Superior temporal gyrus (tissue), 1 donor: ENCODE measurements around the gene CCDC201.
A peak's percentile ranks its signal among the peaks of the same experiment; 100 is the strongest.

Experiments
- DNase-seq: peaks from one replicate; pipeline ENCODE4 v3.0.0-alpha.2; 2016; ENCODE audit errors: extremely low spot score

The CCDC201 gene

GRCh38 chr7:45893374-45893995, 20.6 kb upstream of the CCDC201 start:
- no peak for DNase-seq

DNA sequence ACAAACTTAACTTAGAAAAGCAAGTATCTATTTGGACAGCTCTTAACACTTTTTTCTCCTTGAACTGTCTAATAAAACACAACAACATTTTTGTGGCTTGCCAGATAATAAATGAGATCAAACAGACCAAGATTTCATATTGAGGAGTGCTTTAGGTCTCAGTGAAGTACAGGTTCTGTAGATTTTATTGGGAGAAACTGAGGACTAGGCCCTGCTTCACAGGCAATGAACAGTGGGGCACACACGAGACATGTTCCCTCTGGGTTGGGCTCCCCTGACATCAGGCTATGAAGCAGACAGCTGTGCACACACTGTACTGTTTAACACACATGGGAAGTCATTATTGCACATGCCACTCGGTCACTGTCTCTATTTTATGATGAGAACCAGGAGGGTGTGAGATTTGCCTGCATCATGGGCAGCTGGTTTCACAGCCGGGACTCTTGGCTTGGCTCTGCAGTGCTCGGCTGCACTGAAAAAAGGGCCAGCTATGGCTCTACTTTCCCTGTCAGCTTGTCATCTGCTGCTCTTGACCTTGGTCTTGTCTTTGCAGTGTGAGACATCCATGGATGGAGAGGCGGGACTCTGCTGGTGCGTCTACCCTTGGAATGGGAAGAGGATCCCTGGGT, 19.6 kb upstream of the CCDC201 start:
- no peak for DNase-seq

- DNase-seq = no peak
Observed at GRCh38 chr7:45891462-45892402, 18.9 kb upstream of the CCDC201 start.

GRCh38 chr7:45890902-45891461, 18.1 kb upstream of the CCDC201 start:
- peak; percentile 87 for DNase-seq

- no peak for DNase-seq
Observed at GRCh38 chr7:45890125-45890901, 17.4 kb upstream of the CCDC201 start.

GRCh38 chr7:45889367-45890067, 16.6 kb upstream of the CCDC201 start:
- no peak for DNase-seq

- DNase-seq = no peak
Observed at GRCh38 chr7:45888993-45889366, 16.1 kb upstream of the CCDC201 start.

DNA sequence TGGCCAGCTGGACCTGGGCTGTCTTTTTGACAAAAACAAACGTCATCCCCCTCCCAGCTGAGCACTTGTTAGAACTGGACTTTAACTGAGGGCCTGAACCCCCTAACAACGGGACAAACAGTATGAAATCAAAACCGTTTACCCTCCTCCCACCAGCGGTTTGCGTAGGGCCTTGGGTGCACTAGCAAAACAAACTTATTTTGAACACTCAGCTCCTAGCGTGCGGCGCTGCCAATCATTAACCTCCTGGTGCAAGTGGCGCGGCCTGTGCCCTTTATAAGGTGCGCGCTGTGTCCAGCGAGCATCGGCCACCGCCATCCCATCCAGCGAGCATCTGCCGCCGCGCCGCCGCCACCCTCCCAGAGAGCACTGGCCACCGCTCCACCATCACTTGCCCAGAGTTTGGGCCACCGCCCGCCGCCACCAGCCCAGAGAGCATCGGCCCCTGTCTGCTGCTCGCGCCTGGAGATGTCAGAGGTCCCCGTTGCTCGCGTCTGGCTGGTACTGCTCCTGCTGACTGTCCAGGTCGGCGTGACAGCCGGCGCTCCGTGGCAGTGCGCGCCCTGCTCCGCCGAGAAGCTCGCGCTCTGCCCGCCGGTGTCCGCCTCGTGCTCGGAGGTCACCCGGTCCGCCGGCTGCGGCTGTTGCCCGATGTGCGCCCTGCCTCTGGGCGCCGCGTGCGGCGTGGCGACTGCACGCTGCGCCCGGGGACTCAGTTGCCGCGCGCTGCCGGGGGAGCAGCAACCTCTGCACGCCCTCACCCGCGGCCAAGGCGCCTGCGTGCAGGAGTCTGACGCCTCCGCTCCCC, 15.5 kb upstream of the CCDC201 start, which contains the start of gene IGFBP1:
IGFBP1 (plus strand) TSS at position 304 of the 808 bp plus-strand sequence; CDS start at position 469, 165 bp downstream.
- no peak for DNase-seq

DNA sequence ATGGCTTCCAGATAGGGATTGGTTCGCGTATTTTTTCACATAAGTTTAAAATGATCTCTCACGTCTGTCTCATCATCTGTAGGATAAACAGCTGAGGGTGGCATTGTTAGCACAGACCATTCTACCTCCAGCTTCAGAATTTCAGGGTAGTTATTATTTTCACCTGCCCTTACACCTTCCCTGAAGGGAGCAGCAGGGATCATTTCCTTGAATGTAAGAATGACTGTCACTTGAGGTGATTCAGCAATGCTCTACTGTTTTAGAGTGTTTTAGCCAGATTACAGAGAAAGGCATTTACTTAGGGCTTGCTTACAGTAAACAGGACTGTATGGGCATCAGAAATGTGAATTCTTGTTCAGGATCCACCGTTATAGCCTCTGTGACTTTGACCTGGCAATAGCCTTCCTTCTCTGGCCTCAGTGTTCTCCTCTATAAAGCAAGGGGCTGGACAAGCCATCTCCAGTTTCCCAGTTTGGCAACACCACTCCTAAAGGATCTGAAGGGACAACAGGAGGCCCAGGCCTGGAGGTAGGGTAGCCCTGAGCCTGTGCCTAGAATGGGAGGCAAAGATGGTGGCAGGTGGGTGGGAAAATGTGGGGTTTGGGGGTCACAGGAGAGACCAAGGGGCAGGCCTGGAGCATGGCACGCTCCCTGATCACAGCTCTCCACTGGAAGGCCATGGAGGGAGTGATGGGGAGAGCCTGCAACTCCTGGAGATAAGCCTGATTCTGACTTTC, 14.2 kb upstream of the CCDC201 start:
- no peak for DNase-seq

- no peak for DNase-seq
Observed at GRCh38 chr7:45885264-45885882, 12.5 kb upstream of the CCDC201 start.

GRCh38 chr7:45884136-45884535, 11.3 kb upstream of the CCDC201 start:
- no peak for DNase-seq

- DNase-seq = no peak
Observed at GRCh38 chr7:45882465-45882810, 9.6 kb upstream of the CCDC201 start.

DNA sequence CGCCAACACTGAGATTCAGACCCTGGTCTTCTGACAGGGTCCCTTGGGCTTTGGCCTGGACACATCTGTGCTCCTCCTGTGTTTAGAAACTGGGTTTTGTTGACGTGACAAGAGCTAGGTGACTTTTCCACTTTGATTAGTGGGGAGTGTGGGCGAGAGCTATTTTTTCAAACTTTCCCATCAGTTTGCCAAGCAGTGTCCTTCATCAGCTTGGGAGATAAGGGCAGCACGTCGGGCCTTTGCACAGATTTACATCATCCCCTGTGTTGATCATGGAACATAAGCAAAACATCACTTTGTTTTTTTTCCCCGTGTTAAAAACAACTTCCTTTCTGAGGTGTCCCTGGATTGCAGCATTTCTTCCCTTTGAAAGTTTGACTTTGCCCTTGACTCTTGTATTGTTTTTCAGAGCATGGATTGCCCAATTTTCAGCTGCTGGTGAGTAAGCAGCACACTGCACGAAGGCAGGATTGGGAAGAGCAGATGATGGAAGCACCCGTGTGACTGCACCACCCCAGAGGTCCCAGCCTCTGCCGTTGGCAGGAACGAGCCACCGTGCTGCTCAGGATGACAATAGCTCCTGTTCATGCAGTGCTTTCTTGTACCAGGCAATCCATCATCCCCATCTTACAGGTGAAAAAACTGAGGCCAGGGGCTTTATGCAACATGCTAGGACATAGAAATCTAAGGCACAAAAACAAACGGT, 9.0 kb upstream of the CCDC201 start:
- no peak for DNase-seq

- no peak for DNase-seq
Observed at GRCh38 chr7:45881280-45881758, 8.4 kb upstream of the CCDC201 start.

GRCh38 chr7:45880433-45880860, 7.6 kb upstream of the CCDC201 start:
- no peak for DNase-seq

DNA sequence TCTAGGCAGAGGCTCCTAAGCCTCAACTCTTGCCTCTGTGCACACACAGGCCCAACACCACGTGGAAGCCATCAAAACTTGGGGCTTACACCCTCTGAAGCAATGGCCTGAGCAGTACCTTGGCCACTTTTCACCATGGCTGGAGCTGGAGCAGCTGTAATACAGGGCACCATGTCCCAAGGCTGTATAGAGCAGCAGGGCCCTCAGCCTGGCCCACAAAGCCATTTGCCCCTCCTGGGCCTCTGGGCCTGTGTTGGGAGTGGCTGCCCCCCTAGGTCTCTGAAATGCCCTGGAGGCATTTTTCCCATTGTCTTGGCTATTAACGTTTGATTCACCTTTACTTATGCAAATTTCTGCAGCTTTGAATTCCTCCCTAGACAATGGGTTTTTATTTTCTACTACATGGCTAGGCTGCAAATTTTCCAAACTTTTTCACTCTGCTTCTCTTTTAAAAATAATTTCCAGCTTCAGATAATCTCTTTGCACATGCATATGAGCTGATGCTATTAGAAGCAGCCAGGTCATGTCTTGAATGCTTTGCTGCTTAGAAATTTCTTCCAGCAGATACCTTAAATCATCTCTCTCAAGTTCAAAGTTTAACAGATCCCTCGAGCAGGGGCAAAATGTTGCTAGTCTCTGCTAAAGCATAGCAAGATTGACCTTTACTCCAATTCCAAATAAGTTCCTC, 5.7 kb upstream of the CCDC201 start:
- no peak for DNase-seq

GRCh38 chr7:45876519-45876918, 3.6 kb upstream of the CCDC201 start:
- no peak for DNase-seq
